Kidney capillary endothelial cell (primary cell): ENCODE results near the gene SLC22A25.
"Not testable (repeated sequence)": the region's sequence is repeated elsewhere in the genome, so short reads cannot be mapped to it uniquely, and the experiment has no call there.

Experiments used
- DNase-seq: peaks from one replicate; pipeline ENCODE4 v3.0.0-alpha.2; 2018; ENCODE audit warnings: low spot score

Gene SLC22A25

DNA sequence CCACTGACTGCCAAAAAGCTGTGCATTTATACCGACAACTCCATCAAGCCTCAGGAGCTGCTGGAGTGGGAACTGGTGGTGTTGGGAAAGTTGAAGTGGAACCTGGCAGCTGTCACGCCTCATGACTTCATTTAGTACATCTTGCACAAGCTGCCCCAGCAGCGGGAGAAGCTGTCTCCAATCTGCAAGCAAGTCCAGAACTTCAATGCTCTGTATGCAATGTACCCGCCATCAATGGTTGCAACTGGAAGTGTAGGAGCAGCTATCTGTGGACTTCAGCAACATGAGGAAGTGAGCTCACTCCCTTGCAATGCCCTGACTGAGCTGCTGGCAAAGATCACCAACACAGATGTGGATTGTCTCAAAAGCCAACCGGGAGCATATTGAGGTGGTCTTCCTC, at the start of gene SLC22A25:
TSS of gene SLC22A25 (minus strand) at position 67 of the 400 bp plus-strand sequence. CDS start 13,947 bp downstream, outside the sequence.
- peak; percentile 10 for DNase-seq

DNA sequence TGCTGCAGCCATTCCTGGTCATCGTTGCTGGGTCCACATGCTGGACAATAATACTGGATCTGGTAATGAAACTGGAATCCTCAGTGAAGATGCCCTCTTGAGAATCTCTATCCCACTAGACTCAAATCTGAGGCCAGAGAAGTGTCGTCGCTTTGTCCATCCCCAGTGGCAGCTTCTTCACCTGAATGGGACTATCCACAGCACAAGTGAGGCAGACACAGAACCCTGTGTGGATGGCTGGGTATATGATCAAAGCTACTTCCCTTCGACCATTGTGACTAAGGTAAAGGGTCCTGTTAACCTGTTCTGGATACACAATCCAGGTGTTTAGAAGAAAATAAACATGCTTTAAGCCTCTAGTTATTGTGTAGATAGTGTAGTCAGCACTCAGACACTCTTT, 46.9 kb upstream of the SLC22A25 start:
- DNase-seq = no peak

GRCh38 chr11:63289658-63290057, 46.3 kb upstream of the SLC22A25 start:
- no peak for DNase-seq

- DNase-seq = no peak
Measured at GRCh38 chr11:63282579-63282978, 39.2 kb upstream of the SLC22A25 start.

- DNase-seq = no peak
Measured at GRCh38 chr11:63280920-63281319, 37.5 kb upstream of the SLC22A25 start.

DNA sequence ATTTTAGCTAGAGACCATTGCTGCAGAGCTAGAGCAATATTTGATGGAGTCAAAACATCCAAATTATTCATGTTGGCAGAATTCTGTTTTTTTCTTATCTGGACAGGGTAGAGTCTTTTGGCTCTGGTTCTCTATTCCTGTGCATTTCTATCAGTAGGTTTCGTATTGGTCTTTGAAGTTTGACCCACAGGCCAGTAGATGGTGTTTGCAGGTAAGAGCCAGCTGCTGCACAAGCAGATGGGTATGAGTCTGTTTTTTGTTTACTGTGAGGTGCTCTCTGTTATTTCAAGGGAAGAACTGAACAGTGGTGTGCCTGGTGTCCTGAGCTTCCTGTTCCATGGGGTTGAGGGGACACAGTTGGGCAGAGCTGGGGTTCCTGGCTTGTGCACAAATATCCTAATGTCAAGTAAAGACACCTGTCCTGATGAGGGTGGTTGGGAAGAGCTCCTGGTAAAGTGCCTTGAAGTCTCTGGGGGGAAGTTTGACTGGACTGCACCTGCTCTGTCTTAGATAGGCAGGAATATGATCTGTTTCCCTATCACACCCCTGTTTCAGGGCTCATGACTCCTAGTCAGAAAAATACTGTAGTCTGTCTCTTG, 34.0 kb upstream of the SLC22A25 start:
- DNase-seq = no peak

DNA sequence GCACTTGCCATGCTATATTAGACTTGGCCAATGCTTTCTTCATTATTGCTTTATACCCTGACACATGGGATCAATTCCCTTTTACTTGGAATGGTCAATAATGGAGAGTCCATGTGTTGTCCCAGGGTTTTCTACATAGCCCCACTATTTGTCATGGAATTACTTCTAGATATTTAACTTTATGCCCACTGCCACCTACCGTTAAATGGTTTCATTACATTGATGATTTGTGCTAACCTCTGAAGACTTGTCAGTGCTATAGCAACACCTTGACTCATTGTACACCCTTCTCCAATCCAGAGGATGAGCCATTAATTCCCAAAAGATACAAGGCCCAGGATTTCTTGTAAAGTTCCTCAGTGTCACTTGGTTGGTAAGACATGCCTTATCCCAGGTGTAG, 31.4 kb upstream of the SLC22A25 start:
- DNase-seq = no peak

DNA sequence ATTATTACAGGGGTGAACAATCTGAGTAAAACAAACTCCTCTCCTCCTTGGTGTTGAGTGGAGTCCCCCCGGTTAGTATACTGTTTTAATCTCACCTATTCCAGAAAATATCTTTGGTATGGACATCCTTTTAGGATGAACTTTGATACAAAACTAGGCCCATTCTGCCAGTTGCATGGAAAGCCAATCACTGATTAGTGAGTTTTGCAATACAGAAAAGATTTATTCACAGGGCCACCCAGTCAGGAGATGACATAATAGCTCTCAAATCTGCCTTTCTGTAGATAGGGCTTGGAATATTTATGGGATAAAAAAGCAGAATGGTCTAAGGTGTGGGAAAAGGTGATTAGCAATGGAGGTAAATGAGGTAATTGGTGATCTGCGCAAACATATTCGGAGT, 30.3 kb upstream of the SLC22A25 start:
- no peak for DNase-seq

DNA sequence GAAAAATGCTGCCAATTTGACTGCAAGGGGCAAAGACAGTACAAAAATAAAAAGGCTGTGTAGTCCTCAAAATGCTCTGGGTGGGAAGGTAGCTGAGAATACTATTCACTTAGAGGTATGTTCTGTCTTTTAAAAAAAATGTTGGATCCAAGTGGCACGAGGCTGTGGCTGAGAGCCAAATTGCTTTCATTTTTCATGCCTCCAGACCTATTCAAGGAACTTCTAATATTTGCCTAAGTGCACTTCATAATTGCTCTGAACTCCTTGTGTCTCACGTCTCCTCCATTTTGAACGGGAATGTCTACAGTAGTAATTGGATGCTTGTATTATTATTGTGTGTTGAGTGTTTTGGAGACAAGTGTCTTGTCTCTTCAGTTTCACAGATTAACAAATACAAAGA, 19.1 kb upstream of the SLC22A25 start:
- DNase-seq = no peak

DNA sequence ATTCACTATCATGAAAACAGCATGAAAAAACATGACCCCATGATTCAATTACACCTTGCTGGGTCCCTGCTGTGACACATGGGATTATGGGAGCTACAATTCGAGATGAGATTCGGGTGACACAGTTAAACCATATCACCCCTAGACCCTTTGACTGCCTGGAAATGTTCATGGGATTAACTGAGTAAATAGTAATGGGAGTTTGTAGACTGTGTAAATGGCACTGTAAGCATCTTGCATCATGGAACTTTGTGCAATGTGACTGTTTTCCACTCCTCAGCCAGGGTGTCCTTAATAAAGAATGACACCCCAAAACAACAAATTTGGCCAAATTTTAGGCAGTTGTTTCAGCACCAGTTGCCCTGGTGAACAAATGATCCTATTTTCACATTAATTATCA, 7.9 kb upstream of the SLC22A25 start:
- no peak for DNase-seq

DNA sequence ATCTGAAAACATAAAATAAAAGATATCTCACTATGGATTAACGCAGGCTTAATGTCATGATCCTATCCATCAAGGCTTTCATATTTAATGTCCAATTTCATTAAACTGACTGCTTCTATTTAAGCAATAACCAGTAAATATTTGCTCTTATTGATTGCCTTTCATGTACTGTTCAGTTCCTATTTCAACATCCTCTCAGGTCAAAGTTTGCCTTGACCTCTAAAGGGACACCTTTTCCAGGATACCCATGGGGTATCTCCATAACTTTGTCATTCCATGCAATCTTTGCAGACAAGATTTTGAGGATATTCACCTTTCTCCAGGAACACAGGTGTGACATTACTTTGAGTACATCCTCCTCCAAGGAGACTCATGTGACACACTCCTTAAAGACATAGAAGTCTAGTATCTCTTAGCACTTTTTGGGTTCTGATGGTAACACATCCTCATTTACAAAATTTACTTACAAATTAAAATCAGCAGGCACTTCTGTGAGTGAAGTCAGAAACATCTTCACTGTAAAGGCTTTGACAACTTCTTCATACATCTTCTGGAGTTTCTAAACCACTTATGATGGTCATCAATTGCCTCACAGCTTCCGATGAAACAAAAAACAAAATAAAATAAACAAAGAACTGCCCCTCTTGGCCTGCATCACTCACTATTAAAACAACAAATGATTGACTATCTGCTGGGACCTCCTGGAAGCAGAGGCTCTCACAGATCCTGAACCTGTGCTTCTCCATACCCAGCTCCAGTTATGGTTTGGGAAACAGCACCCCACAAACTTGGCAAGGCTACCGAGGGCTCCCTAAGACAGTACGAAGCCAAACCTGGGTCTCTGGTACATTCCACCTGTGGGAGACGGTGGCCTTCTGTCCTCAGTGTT, 7.0 kb upstream of the SLC22A25 start:
- no peak for DNase-seq

DNA sequence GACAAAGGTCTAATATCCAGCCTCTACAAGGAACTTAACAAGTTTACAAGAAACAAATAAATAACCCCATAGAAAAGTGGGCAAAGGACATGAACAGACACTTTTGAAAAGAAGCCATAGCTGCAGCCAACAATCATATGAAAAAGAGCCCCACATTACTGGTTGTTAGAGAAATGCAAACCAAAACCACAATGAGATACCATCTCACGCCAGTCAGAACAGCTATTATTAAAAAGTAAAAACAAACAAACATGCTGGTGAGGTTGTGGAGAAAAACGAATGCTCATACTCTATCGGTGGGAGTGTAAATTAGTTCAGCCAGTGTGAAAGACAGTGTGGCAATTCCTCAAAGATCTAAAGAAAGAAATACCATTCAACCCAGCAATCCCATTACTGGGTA, 5.6 kb upstream of the SLC22A25 start:
- no peak for DNase-seq

DNA sequence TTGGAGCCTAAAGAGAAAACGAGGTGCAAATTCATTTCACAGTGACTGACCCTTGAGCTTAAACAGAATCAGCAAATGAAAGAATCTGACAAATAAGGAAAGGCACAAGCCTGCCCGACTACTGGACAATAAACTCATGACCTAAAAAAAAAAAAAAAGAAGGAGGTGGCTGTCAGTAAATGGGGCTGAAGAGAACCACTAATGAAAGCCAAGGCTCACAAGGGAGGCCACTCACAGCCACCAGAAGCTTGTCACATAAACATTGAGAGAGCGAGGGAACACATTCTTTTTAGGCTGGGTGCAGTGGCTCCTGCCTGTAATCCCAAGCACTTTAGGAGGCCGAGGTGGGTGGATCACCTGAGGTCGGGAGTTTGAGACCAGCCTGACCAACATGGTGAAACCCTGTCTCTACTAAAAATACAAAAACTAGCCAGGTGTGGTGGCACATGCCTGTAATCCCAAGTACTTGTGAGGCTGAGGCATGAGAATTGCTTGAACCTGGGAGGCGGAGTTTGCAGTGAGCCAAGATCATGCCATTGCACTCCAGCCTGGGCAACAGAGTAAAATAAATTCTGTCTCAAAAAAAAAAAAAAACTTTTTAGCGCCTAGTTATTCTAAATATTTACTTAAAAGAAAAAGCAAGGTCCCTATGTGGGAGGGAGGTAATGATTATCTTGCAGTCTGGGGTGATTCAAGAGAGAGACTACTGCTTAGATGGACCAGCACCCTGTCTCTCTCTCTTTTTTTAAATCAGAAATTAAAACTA, 4.0 kb upstream of the SLC22A25 start:
- not testable (repeated sequence) for DNase-seq

DNA sequence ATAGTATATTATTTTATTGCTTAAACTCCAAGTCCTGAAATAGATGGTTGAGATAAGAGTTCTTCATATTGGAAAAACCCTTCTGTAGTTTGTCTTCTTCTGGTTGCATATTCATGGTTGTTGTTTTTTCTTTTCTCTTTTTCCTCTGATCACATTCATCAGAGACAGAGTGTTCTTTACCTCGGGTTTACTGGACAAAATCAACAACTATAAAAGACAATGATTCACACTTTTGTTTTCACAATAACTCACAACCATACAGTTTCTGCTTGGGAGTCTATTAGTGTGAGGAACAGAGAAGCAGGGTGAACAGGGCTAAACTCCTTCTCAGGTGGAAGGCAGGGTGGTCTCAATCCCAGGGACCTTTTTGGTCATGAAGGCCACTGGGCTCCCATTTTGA, 2.6 kb upstream of the SLC22A25 start:
- no peak for DNase-seq

GRCh38 chr11:63244862-63245261, 1.5 kb upstream of the SLC22A25 start:
- DNase-seq = no peak

- DNase-seq = no peak
Measured at GRCh38 chr11:63242089-63242781, 1.2 kb downstream of the SLC22A25 start.

- DNase-seq = no peak
Measured at GRCh38 chr11:63240791-63241379, 2.5 kb downstream of the SLC22A25 start.

GRCh38 chr11:63240098-63240497, 3.3 kb downstream of the SLC22A25 start:
- no peak for DNase-seq

GRCh38 chr11:63239254-63239653, 4.1 kb downstream of the SLC22A25 start:
- DNase-seq = no peak

DNA sequence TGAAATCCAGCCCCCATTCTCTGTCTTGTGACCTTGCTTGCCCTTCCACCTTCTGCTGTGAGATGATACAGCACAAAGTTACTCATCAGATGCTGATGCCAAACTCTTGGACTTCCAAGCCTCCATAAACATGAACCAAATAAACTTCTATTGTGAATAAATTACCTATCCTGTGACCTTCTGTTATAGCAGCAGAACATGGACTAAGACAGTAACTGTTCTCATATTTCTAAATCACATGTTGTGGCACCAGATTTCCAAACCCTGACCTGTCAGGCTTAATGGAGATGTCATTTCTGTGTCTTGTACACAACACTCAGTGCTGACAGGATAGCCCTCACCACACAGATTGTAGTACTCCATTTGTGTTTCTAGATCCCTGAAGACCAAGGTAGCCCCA, 6.0 kb downstream of the SLC22A25 start:
- no peak for DNase-seq
